ENCODE measurements around the gene EXOC1L.
"Not testable (repeated sequence)": the region's sequence is repeated elsewhere in the genome, so short reads cannot be mapped to it uniquely, and the experiment has no call there.

EXOC1L gene

DNA sequence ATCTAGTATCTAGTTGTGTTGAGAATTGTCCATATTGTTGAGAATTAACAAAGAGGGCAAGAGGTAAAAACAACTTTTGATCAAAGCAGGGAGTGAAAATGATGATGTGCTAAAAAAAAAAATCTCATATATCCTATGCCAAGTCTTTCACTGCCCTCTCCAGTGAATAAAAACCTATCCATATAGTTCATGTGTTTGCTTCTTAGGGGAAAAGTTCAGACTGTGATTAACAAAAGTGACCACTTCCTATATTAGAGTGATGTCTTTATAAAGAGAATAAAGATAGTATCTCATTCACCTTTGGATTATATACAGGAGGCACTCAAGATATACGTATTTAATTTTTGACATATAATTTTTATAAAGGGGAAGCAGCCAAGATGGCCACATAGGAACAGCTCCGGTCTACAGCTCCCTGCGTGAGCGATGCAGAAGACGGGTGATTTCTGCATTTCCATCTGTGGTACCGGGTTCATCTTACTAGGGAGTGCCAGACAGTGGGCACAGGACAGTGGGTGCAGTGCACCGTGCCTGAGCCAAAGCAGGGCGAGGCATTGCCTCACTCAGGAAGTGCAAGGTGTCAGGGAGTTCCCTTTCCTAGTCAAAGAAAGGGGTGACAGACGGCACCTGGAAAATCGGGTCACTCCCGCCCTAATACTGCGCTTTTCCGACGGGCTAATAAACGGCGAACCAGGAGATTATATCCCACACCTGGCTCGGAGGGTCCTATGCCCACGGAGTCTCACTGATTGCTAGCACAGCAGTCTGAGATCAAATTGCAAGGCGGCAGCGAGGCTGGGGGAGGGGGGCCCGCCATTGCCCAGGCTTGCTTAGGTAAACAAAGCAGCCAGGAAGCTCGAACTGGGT lies 22.0 kb downstream of the EXOC1L start:
- H3K36me3 ChIP-seq (ENCODE audit: control insufficient read depth in 2 of 2, insufficient read depth in 1 of 2, low read length in 2 of 2); H3K4me1 ChIP-seq (ENCODE audit: control insufficient read depth, insufficient read depth, low read length); H3K4me3 ChIP-seq (ENCODE audit: low read depth, low read length); H3K27ac ChIP-seq (ENCODE audit: extremely low read depth, low read depth, low read length); CTCF ChIA-PET; H3K9me3 ChIP-seq (ENCODE audit: control insufficient read depth, insufficient read depth, low read depth, low read length); POLR2A ChIA-PET: not testable (repeated sequence)
- TF ChIP-seq SP3 (tag by site-specific recombination; IDR thresholded peaks at IDR 0.05), result 0 out of 2 replicates have a peak, but pooled peaks have one; percentile 14
- TF ChIP-seq EGR2 (tag by site-specific recombination; IDR thresholded peaks at IDR 0.05; ENCODE audit: low read depth), result 0 out of 2 replicates have a peak, but pooled peaks have one; percentile 24
- TF ChIP-seq ZNF335 (tag by site-specific recombination; conservative IDR thresholded peaks at IDR 0.05), result peak; percentile 88
- TF ChIP-seq ZBTB8A (tag by site-specific recombination; IDR thresholded peaks at IDR 0.05), result peak; percentile 68
- TF ChIP-seq KLF1 (tag by site-specific recombination; IDR thresholded peaks at IDR 0.05), result peak; percentile 43; the same call in 1 of the 2 replicates
- TF ChIP-seq ZFP69B (tag by site-specific recombination; IDR thresholded peaks at IDR 0.05), result peak; percentile 74
- TF ChIP-seq SP7 (tag by site-specific recombination; IDR thresholded peaks at IDR 0.05), result 0 out of 2 replicates have a peak, but pooled peaks have one; percentile 27
- TF ChIP-seq, protein P1, sequence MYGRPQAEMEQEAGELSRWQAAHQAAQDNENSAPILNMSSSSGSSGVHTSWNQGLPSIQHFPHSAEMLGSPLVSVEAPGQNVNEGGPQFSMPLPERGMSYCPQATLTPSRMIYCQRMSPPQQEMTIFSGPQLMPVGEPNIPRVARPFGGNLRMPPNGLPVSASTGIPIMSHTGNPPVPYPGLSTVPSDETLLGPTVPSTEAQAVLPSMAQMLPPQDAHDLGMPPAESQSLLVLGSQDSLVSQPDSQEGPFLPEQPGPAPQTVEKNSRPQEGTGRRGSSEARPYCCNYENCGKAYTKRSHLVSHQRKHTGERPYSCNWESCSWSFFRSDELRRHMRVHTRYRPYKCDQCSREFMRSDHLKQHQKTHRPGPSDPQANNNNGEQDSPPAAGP (tag by site-specific recombination; IDR thresholded peaks at IDR 0.05), result 0 out of 2 replicates have a peak, but pooled peaks have one; percentile 36
- TF ChIP-seq ZNF391 (tag by site-specific recombination; IDR thresholded peaks at IDR 0.05; ENCODE audit: borderline replicate concordance, low read depth), result 0 out of 2 replicates have a peak, but pooled peaks have one; percentile 25
- peak; percentile 96 for TF ChIP-seq ZNF416 (tag by site-specific recombination; IDR thresholded peaks at IDR 0.05)
- TF ChIP-seq PRDM1 (tag by site-specific recombination; IDR thresholded peaks at IDR 0.05), result peak; percentile 31; the same call in 1 of the 2 replicates
- peak; percentile 59; the same call in 1 of the 2 replicates for TF ChIP-seq YY1 (tag by site-specific recombination; IDR thresholded peaks at IDR 0.05)
- TF ChIP-seq, protein P2, sequence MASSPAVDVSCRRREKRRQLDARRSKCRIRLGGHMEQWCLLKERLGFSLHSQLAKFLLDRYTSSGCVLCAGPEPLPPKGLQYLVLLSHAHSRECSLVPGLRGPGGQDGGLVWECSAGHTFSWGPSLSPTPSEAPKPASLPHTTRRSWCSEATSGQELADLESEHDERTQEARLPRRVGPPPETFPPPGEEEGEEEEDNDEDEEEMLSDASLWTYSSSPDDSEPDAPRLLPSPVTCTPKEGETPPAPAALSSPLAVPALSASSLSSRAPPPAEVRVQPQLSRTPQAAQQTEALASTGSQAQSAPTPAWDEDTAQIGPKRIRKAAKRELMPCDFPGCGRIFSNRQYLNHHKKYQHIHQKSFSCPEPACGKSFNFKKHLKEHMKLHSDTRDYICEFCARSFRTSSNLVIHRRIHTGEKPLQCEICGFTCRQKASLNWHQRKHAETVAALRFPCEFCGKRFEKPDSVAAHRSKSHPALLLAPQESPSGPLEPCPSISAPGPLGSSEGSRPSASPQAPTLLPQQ (tag by site-specific recombination; IDR thresholded peaks at IDR 0.05), result peak; percentile 69
- TF ChIP-seq, protein P3, sequence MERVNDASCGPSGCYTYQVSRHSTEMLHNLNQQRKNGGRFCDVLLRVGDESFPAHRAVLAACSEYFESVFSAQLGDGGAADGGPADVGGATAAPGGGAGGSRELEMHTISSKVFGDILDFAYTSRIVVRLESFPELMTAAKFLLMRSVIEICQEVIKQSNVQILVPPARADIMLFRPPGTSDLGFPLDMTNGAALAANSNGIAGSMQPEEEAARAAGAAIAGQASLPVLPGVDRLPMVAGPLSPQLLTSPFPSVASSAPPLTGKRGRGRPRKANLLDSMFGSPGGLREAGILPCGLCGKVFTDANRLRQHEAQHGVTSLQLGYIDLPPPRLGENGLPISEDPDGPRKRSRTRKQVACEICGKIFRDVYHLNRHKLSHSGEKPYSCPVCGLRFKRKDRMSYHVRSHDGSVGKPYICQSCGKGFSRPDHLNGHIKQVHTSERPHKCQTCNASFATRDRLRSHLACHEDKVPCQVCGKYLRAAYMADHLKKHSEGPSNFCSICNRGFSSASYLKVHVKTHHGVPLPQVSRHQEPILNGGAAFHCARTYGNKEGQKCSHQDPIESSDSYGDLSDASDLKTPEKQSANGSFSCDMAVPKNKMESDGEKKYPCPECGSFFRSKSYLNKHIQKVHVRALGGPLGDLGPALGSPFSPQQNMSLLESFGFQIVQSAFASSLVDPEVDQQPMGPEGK (tag by site-specific recombination; IDR thresholded peaks at IDR 0.05), result peak; percentile 70
- TF ChIP-seq ZNF501 (tag by site-specific recombination; IDR thresholded peaks at IDR 0.05), result peak; percentile 52; the same call in 1 of the 2 replicates
- TF ChIP-seq ZNF341 (tag by site-specific recombination; IDR thresholded peaks at IDR 0.05; ENCODE audit: low read depth), result peak; percentile 64
- TF ChIP-seq, protein P4, sequence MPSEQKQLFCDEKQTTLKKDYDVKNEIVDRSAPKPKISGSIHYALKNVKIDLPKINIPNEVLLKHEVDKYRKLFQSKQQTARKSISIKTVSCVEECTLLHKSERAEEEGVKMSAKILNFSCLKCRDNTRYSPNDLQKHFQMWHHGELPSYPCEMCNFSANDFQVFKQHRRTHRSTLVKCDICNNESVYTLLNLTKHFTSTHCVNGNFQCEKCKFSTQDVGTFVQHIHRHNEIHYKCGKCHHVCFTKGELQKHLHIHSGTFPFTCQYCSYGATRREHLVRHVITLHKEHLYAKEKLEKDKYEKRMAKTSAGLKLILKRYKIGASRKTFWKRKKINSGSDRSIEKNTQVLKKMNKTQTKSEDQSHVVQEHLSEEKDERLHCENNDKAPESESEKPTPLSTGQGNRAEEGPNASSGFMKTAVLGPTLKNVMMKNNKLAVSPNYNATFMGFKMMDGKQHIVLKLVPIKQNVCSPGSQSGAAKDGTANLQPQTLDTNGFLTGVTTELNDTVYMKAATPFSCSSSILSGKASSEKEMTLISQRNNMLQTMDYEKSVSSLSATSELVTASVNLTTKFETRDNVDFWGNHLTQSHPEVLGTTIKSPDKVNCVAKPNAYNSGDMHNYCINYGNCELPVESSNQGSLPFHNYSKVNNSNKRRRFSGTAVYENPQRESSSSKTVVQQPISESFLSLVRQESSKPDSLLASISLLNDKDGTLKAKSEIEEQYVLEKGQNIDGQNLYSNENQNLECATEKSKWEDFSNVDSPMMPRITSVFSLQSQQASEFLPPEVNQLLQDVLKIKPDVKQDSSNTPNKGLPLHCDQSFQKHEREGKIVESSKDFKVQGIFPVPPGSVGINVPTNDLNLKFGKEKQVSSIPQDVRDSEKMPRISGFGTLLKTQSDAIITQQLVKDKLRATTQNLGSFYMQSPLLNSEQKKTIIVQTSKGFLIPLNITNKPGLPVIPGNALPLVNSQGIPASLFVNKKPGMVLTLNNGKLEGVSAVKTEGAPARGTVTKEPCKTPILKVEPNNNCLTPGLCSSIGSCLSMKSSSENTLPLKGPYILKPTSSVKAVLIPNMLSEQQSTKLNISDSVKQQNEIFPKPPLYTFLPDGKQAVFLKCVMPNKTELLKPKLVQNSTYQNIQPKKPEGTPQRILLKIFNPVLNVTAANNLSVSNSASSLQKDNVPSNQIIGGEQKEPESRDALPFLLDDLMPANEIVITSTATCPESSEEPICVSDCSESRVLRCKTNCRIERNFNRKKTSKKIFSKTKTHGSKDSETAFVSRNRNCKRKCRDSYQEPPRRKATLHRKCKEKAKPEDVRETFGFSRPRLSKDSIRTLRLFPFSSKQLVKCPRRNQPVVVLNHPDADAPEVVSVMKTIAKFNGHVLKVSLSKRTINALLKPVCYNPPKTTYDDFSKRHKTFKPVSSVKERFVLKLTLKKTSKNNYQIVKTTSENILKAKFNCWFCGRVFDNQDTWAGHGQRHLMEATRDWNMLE (tag by site-specific recombination; conservative IDR thresholded peaks at IDR 0.05; ENCODE audit: low read depth), result peak; percentile 29
- 0 out of 2 replicates have a peak, but pooled peaks have one; percentile 22 for TF ChIP-seq GLIS1 (tag by site-specific recombination; IDR thresholded peaks at IDR 0.05)
- peak; percentile 62 for TF ChIP-seq ZBTB17 (tag by site-specific recombination; IDR thresholded peaks at IDR 0.05)
- peak; percentile 18; the same call in 1 of the 2 replicates for TF ChIP-seq SP2 (tag by site-specific recombination; IDR thresholded peaks at IDR 0.05)
